ENCODE data around the gene ASTL.

ASTL gene

GRCh38 chr2:96158554-96158940, 20.2 kb upstream of the ASTL start:
- DNase-seq: no peak

DNA sequence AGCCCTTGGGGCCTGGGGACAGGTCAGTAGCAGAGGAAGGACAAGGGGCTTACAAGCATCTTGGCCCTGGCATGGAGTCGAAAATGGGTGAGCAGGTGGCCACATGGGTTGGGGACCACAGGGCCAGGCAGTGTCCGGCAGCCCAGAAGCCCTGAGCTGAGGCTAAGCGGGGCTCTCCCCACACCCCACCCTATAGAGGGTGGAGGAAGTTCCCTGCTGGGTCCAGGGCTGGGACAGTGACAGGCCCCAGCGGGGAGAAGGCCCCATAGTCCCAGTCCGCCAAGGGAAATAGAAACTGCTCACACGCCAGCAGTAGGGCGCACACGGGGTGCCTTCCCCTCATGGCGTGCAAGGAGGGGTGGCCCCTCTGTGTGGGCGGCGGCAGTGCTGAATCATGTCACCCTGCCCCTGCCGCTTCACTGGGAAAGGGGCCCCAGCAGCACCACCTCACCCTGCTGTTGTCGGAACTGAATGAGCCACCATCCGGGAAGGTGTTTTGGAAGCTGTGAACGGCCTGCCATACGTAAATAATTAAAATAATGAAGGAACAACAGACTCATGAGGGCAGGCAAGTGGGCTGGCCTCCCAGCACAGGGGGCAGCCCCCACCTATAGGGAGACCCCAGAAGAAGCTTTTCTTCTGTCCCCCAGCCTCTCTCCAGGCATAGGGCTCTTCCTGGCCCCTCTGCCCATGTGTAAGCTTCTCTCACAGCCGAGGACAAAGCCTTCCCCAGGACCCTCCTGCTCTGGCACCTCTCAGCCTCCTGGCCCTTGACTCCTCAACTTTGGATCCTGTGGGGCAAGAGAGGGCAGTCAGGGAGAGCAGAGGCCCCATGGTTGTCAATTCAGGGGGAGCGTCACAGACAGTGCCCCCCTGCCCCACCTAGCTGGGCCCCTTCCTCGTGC, 19.6 kb upstream of the ASTL start:
- DNase-seq: no peak

DNA sequence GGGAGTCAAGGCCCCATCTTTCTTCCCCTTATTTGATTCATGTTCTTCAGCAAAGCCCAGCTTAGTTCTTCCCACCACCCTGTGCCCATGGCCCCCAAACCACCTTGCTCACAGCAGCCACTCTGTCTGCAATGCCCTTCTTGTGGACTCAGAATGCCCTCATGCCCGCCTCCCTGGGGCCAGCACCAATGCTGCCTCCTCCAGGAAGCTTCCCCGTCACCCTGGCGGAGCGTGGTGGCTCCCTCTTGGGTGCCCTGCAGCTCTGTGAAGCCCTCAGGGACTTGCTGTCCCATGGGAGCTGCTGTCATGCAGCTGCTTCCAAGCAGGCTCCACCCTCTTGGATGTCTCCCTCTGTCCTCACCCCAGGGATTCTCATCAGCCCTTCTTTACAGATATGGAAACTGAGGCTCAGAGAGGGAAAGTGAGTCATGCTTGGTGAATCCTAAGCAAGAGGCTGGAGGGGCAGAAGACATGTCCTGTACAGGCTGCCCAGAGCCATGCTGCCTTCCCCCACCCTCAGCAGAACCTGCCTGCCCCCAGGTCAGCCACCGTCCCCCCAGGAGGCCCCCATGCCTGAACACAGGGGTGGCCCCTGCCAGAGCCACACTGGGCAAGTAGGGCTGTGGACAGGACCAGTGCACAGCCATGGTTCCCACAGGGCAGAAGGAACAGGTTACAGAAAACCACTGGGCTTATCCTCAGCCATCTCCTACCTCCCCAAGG, 18.8 kb upstream of the ASTL start:
- DNase-seq: peak; percentile 23

DNA sequence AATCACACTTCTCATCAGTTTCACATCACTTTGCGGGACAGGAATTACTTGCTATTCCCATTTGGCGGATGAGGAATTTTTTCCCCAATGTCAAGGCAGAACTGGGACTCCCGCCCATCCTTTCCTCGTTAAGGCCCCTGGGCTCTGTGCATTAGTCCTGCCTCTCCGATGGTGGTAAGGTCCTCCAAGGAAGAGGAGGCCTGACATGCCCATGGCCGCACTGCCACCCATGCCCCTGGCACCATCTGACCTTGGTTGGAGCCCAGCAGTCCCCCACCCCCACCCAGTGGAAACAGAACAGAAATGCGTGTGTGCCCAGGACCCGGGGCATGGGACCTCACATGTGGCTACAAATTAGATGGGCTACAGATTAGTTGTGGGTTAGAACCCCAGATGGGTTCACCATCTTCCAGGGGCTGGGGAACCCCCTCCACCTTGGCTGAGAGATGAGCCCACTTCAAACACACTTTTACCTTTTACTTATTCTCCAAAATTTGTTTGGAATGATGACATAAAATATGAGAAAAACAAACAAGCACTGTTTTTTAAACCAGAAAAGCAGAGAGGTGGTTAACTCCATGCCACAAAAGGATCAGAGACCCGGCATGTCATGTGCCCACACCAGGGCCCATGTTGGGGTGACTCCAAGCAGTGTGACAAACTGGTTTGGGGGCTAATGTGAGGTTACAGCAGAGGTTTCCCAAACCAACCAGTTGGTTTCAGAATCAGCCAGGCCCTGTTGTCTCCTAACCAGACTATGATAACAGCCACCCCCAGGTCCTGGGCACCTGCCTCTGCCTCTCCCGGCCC, 17.9 kb upstream of the ASTL start:
- no peak for DNase-seq

DNA sequence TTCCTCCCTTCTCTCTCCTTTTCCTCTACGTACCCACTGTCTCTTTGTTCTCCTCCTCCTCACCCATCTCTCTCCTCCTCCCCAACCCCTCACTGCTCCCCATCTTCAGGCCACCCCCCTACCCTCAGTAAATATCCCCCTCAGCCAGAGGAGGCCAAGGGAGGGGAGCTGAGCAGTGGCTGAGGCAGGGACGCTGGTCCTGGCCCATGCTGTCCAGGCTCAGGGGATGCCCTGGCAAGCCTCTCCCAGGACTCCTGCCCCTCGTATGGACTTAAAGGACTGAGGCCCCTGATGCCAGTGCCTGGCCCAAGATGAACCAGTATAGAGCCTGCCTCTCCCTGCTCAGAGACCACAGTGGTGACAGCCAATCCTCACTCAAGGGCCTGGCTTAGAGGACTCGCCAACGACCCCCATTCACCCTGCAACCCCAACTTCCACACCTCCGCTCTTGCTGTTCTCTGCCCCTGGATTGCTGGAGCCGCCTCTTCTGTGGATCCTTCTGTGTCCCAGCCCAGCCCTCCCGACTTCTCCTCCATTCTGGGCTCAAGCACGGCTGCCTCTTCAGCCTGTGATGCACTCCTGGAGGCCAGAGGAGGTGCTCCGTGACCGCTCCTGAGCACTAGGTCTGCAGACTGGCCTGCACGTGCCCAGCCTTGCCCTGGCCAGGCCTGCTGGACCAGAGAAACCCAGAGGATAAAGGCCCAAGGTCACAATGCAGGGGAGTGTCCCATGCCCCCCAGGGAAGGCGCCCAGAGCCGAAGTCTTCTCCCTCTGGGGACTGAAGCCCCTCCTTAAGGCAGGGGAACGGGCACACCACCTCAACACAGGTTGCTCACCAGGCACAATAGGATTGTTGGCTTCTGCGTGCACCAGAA, 16.4 kb upstream of the ASTL start:
- DNase-seq: no peak

DNA sequence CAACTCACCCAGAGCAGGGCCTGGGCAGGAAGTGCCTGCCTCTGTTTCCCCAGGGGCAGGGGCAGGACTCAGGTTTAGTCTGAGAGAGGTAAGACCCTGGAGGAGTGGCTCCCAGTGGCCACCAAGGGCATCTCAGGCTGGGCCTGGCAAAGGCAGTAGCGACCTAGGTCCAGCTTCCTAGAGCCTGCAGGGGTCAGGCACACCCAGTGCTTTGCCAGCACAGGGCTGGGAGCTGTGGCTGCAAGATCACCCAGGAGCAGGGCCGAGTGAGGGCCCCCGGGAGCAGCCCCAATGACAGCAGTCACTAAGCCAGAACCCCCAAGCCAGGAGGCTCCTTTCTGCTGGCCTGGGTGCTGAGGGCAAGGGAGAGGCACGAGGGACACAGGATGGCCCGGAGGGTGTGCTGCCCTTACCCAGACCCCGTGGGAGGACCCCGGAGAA, 15.7 kb upstream of the ASTL start:
- no peak for DNase-seq

- no peak for DNase-seq
Measured at GRCh38 chr2:96153291-96153713, 15.0 kb upstream of the ASTL start.

DNA sequence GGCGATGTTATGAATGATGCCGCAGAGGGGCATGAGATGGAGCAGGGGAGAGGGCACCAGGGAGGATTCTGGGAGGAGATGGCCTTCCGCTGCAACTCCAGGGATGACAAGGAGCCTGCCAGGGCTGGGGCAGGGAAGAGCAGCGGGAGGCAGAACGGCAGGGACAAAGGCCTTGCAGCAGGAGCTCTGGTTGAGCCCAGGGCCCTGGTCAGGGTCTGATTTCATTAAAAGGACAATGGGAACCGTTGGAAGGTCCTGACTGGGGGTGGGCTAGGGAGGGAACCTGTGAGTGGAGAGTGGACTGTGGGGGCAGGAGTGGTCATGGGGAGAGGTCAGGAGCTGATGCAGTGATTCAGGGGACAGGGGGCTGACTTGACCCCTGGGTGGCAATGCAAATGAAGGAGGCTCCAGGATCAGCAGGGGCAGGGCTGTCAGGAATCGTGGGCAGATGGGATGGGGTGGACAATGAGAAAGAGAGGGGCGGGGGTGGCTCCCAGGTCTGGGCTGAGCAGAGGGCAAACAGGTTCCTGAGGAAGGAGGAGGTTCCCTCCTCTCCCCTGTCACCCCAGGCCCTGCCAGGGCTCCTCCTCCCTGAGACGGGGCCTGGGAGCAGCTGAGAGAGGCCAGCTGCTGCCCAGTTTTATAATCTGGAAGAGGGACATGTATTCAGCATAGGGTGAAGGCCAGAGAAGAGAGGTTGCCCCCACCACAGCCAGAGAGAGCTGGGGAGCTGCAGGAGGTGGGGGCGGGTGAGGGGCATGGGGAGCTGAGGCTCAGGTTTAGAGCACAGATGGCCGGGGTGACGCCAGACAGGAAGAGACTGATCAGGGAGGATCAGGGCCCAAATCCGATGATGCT, 14.2 kb upstream of the ASTL start:
- peak; percentile 95 for DNase-seq

DNA sequence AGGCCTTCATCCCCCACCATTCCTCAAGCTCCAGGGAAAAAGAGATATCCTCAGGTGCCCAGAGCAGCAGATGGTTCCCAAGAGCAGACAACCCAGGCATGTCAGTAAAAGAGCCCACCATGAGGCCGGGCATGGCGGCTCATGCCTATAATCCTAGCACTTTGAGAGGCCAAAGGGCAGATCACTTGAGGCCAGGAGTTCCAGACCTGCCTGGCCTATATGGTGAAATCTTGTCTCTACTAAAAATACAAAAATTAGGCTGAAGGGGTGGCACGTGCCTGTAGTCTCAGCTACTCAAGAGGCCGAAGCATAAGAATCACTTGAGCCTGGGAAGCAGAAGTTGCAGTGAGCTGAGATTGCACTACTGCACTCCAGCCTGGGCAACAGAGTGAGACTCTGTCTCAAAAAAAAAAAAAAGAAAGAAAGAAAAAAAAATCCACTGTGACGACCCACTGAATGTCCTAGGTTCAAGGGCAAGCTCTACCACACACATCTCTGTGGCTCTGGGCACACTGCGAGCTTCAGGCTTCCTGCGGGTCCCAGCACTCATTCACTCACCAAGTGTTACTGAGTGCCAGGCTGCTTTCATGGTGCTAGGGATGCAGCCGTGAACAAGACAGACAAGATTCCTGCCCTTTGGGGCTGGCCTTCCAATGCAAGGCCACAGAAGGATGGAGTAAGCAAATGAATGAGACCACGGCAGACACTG, 13.4 kb upstream of the ASTL start:
- DNase-seq: peak; percentile 18

DNA sequence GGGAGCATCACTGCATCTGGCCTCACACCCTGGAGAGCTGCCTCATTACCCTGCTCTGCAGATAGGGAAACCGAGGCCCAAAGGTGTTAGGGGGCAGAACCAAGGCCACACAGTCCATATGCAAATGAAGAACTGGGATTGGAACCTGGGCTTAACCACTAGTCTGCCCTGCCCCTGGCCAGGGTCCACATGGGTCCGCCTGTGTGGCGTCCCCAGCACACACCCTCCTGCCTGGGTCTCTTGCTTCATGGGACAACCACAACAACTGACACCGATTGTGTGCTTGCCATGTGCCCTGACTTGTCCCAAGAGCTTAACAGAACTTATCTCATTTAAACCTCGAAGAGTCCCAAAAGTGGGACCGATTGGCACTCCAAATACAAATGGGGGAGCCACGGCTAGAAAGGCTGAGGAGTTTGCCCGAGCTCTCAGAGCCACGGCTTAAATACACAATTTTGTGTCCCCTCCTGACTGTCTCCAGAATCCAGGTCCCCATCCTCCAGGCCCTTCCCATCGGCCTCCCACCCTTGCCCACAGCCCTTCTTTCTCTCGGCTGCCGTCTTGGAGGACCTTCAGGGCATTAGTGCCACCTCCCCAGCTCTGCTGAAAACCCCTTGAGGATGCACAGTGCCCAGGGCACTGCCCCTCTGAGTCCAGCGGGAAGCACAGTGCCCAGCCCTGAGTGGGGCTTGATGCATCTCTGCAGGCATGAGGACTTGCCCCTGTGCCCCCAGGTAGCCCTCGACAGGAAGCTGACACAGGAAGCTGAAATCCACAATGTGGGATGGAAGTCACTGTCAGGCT, 12.7 kb upstream of the ASTL start:
- no peak for DNase-seq

DNA sequence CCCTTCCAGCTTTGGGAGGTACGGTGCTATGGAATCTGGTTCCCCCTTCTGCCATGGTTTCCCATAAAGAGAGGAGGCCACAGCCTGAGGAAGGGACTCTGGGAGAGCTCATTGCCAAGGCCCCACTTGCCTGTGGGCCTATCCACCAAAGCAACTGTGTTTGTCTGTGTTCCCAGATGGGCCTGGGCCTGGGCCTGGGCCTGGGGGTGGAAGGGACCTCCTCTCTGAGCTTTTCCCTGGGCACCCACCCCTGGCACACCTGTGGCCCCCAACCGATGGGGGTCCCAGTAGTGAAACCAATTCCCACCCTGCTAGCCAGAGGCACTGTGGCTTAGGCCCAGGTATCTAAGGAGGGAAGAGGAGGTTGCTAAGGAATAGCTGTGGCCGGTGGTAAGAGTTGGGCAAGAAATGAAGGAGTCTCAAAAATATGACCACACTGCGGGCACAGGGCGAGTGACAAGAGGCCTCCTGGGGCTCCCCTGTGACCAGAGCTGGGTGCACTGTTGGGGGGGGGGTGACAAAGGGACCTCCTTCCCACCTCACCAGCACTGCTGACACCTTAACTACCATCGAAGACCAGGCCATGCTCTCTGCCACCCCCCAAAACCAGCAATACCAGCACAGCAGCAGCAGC, 11.8 kb upstream of the ASTL start:
- DNase-seq: no peak

DNA sequence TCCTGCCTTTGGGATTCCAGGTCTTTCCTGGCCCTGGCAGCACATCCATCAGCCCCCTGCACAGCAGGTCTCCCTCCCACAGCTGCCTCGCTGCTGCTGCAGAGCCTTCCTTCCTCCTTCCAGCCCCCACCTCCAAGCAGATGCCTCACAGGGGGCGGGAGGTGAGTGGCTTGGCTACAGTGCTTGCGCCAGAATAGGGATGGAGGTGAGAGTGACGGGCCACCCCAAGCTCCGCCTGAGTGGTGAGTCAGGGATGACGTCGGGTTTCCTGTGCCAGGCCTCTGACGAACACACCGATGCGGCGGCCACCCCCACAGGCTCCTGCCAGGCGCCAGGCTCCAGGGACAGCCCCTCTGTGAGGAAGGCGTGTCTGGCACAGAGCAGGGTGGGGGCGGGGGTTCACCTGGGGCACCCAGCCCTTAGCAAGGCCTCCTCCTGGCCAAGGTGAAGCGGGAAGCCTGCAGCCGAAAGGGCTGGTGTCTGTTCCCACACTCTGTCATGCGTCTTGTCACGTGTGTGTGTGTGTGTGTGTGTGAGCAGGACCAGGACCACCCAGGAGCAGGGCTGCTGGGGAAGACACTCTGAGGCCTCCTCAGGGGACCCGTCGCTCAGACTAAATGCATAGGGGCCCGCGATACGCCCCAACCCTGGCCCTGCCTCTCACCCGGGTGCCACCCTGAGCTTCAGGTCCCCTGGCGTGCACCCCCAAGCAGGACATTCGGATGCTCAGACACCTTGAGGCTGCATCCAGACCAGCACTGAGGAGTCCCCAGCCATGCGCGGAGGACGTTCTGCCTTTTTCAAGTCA, 10.3 kb upstream of the ASTL start:
- peak; percentile 55 for DNase-seq

GRCh38 chr2:96147593-96148201, 9.4 kb upstream of the ASTL start:
- DNase-seq: peak; percentile 22

DNA sequence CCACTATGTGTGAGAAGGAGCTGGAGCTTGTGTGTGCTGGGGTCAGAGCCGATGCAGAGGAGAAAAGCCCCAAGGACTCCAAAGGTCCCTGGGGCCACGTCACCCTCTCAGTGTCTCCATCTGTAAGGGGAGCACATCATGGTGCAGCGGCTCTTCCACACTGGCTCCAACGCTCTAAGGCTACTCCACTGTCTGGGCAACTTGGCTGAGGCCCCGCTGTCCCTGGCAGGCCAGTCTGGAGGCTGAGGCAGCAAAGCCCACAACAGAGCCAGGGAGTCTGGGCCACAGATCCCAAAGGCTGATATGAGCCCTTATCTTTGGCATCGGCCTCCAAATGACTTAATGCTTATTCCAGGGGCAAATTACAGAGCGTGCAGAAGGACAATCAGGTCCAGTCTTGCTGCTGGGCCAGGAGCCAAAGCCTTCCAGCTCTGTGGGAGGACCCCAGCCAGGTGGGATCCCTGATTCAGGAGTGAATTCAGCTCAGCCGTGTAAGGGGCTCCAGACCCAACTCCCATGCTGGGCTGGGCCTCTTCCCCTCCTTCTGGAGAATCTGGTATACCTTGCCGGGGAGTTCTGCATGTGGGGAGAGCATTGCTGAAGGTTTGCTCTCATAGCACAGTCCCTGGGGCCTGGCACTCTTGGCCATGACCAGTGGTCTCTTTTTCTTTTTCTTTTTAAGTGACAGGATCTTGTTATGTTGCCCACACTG, 8.7 kb upstream of the ASTL start:
- no peak for DNase-seq

DNA sequence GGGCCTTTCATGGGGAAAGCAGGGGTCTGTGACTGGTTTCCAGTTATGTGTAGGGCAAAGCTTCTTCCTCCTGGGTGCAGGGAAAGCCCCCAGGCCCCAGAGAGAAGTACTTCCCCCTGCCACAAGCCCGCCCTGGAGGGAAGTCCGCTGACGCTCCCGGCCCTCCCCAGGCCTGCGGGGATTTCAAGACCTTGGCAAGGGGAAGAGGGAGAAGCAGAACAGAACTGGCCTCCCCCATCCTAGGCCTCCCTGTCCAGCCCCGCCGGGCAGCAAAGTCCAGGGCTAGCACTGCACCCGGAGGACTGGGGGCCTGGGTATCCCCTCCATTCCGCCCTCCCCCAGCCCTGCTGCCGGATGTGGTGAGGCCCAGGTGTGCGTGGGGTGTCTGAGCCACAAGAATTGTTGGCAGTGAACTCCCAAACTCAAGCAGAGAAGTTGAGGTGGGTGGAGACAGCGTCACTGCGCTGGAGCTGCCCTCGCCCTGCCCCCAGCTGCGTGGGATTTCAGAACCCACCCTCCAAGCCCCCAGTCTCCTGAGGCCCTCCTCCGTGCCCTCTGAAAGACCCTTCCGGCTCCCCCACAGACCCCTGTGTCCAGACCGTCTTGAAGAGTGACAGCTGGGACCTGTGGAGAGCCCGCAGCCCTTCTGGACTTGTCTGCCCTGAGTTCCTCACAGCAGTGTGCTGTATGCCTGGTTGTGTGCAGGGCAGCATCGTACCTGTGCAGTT, 8.0 kb upstream of the ASTL start:
- DNase-seq: no peak

- DNase-seq: no peak
Measured at GRCh38 chr2:96145848-96146152, 7.5 kb upstream of the ASTL start.
